ENCODE data around the gene SMG9.

SMG9 gene

GRCh38 chr19:43754503-43755255, at the start of gene SMG9:
Gene SMG9 (minus strand): TSS chr19:43754962. CDS start chr19:43750741, 4,221 bp downstream.
- DNase-seq (ENCODE audit: low read depth, low spot score), result peak; percentile 96

- DNase-seq (ENCODE audit: low read depth, low spot score), result no peak
Observed at GRCh38 chr19:43804432-43804831, 49.7 kb upstream of the SMG9 start.

- no peak for DNase-seq (ENCODE audit: low read depth, low spot score)
Observed at GRCh38 chr19:43802216-43802951, 47.6 kb upstream of the SMG9 start, which contains the start of gene LYPD5. Gene LYPD5 (minus strand): TSS chr19:43802447. CDS start chr19:43802380, 67 bp downstream.

GRCh38 chr19:43799502-43800142, 44.9 kb upstream of the SMG9 start:
- no peak for DNase-seq (ENCODE audit: low read depth, low spot score)

GRCh38 chr19:43798546-43799409, 44.0 kb upstream of the SMG9 start:
- DNase-seq (ENCODE audit: low read depth, low spot score), result no peak

GRCh38 chr19:43798026-43798545, 43.3 kb upstream of the SMG9 start:
- no peak for DNase-seq (ENCODE audit: low read depth, low spot score)

GRCh38 chr19:43797556-43797955, 42.8 kb upstream of the SMG9 start:
- DNase-seq (ENCODE audit: low read depth, low spot score), result no peak

- no peak for DNase-seq (ENCODE audit: low read depth, low spot score)
Observed at GRCh38 chr19:43797118-43797517, 42.4 kb upstream of the SMG9 start.

- no peak for DNase-seq (ENCODE audit: low read depth, low spot score)
Observed at GRCh38 chr19:43790587-43790986, 35.8 kb upstream of the SMG9 start.

GRCh38 chr19:43789029-43789428, 34.3 kb upstream of the SMG9 start:
- DNase-seq (ENCODE audit: low read depth, low spot score), result no peak

GRCh38 chr19:43786665-43787064, 31.9 kb upstream of the SMG9 start:
- no peak for DNase-seq (ENCODE audit: low read depth, low spot score)

GRCh38 chr19:43784981-43785808, 30.4 kb upstream of the SMG9 start:
- DNase-seq (ENCODE audit: low read depth, low spot score), result no peak

- no peak for DNase-seq (ENCODE audit: low read depth, low spot score)
Observed at GRCh38 chr19:43784241-43784980, 29.6 kb upstream of the SMG9 start.

- DNase-seq (ENCODE audit: low read depth, low spot score), result no peak
Observed at GRCh38 chr19:43783636-43784035, 28.9 kb upstream of the SMG9 start.

GRCh38 chr19:43782689-43783231, 28.0 kb upstream of the SMG9 start:
- no peak for DNase-seq (ENCODE audit: low read depth, low spot score)

- DNase-seq (ENCODE audit: low read depth, low spot score), result no peak
Observed at GRCh38 chr19:43782311-43782660, 27.5 kb upstream of the SMG9 start.

GRCh38 chr19:43781630-43782310, 27.0 kb upstream of the SMG9 start:
- DNase-seq (ENCODE audit: low read depth, low spot score), result no peak

GRCh38 chr19:43780706-43781525, 26.2 kb upstream of the SMG9 start, which contains the start of gene KCNN4:
Gene KCNN4 (minus strand): TSS chr19:43780973. CDS start chr19:43780861, 112 bp downstream.
- DNase-seq (ENCODE audit: low read depth, low spot score), result no peak

Measured in brain pericyte (primary cell).